Calu3 (cell line): ENCODE results near the gene CTIF. TPM values are rescaled to one million over a fixed set of nuclear protein-coding genes. Genes with fewer than 3 reads are reported as not detected.

Experiments used
- BruUV-seq: library from RNA; stranded (reverse); fragments of 400-500 nt; replicated peaks from 2 replicates; lab custom pipeline; 2021; lab: Mats Ljungman, UMichigan
- CTCF ChIA-PET: fragments of 300-600 bp; sonication (Branson Sonifier 250); formaldehyde crosslinking; loops from one replicate; lab custom pipeline; 2022; ENCODE audit warnings: antibody characterized with exemption; lab: Charles Lee
- DNase-seq: peaks from one replicate; pipeline ENCODE4 v3.0.0; 2022
- H3K27ac Mint-ChIP-seq: one replicate; pipeline ENCODE4 v1.8.0; 2022; ENCODE audit warnings: mixed read lengths; ENCODE audit not compliant: unreplicated experiment
- H3K27me3 Mint-ChIP-seq: one replicate; pipeline ENCODE4 v1.8.0; 2022; ENCODE audit warnings: mixed read lengths; ENCODE audit not compliant: unreplicated experiment
- H3K36me3 Mint-ChIP-seq: one replicate; pipeline ENCODE4 v1.8.0; 2022; ENCODE audit warnings: mild to moderate bottlenecking, moderate library complexity, mixed read lengths; ENCODE audit not compliant: insufficient read depth, unreplicated experiment
- H3K4me1 Mint-ChIP-seq: one replicate; pipeline ENCODE4 v1.8.0; 2022; ENCODE audit warnings: mild to moderate bottlenecking, low read depth, mixed read lengths; ENCODE audit not compliant: unreplicated experiment
- H3K4me3 Mint-ChIP-seq: one replicate; pipeline ENCODE4 v1.8.0; 2022; ENCODE audit warnings: mild to moderate bottlenecking, low read depth, moderate library complexity, mixed read lengths; ENCODE audit not compliant: unreplicated experiment
- H3K9me3 Mint-ChIP-seq: one replicate; pipeline ENCODE4 v1.8.0; 2022; ENCODE audit warnings: low read depth, mixed read lengths; ENCODE audit not compliant: unreplicated experiment
- CTCF ChIP-seq: fragments of 200-600 bp; IDR thresholded peaks from one replicate; pipeline ENCODE4 v1.8.0; 2022; ENCODE audit warnings: antibody characterized with exemption; ENCODE audit not compliant: unreplicated experiment
- intact Hi-C: fragments of 100-400 bp; cut with micrococcal nuclease; formaldehyde crosslinking; loops from one replicate; pipeline ENCODE4 v1.10.0; 2022; ENCODE audit not compliant: unreplicated experiment
- total RNA-seq: library from RNA; stranded (reverse); gene quantifications from 2 replicates; pipeline ENCODE4 v1.2.3, GENCODE V29; 2022

Gene CTIF
- total RNA-seq, 1 experiment from 2014 or later: 40.8 TPM

GRCh38 chr18:48682768-48683167 is 143.9 kb downstream of the CTIF start:
- H3K27ac Mint-ChIP-seq: no peak overlapping the region

GRCh38 chr18:48683197-48683596 is 144.4 kb downstream of the CTIF start:
- CTCF ChIA-PET: no interaction called here
- Mint-ChIP-seq H3K27me3 (no peaks in the 10 kb centered on the region), H3K9me3 (no peaks in the 10 kb centered on the region), H3K36me3 (peaks cover 6% of the 10 kb centered on the region), H3K27ac (no peak overlapping the region), H3K4me1 (peaks cover 12% of the 10 kb centered on the region), H3K4me3 (no peak overlapping the region)
- no peak for TF ChIP-seq CTCF
- intact Hi-C loops: no loop called here
- BruUV-seq: no TSS peak
- no peak for DNase-seq

More at GRCh38 chr18:48682768-48683167, 143.9 kb downstream of the CTIF start:
- no TSS peak for BruUV-seq
- intact Hi-C loops: no loop called here
- no peaks in the 10 kb centered on the region for H3K9me3 Mint-ChIP-seq
- TF ChIP-seq CTCF: no peak
- CTCF ChIA-PET: no interaction called here
- H3K4me1 Mint-ChIP-seq: peaks cover 12% of the 10 kb centered on the region
- peaks cover 6% of the 10 kb centered on the region for H3K36me3 Mint-ChIP-seq
- no peaks in the 10 kb centered on the region for H3K27me3 Mint-ChIP-seq
- DNase-seq: no peak
- no peak overlapping the region for H3K4me3 Mint-ChIP-seq

- intact Hi-C loops: no loop called here
- H3K4me3 Mint-ChIP-seq: no peak overlapping the region
- DNase-seq: no peak
- peaks cover 12% of the 10 kb centered on the region for H3K4me1 Mint-ChIP-seq
- CTCF ChIA-PET: no interaction called here
- no peaks in the 10 kb centered on the region for H3K27me3 Mint-ChIP-seq
- no peak overlapping the region for H3K27ac Mint-ChIP-seq
- BruUV-seq: no TSS peak
- TF ChIP-seq CTCF: no peak
- H3K9me3 Mint-ChIP-seq: no peaks in the 10 kb centered on the region
- peaks cover 6% of the 10 kb centered on the region for H3K36me3 Mint-ChIP-seq
These were observed 144.8 kb downstream of the CTIF start for GRCh38 chr18:48683661-48684060.

- peaks cover 12% of the 10 kb centered on the region for H3K4me1 Mint-ChIP-seq
- no peak for TF ChIP-seq CTCF
- no peak for DNase-seq
- no peak overlapping the region for H3K27ac Mint-ChIP-seq
- intact Hi-C loops: no loop called here
- H3K36me3 Mint-ChIP-seq: no peaks in the 10 kb centered on the region
- no peaks in the 10 kb centered on the region for H3K27me3 Mint-ChIP-seq
- CTCF ChIA-PET: interaction anchor here (1.3 kb wide), 1 partner anchor 166 kb away, joined by 3 read pairs; no protein-coding TSS in a partner anchor
- BruUV-seq: no TSS peak
- no peak overlapping the region for H3K4me3 Mint-ChIP-seq
- no peaks in the 10 kb centered on the region for H3K9me3 Mint-ChIP-seq
These were observed 148.7 kb downstream of the CTIF start for GRCh38 chr18:48687346-48688042.
